ENCODE measurements around the gene CENPP. TPM values are rescaled to one million over a fixed set of nuclear protein-coding genes. Genes with fewer than 3 reads are reported as not detected.

Gene CENPP
- total RNA-seq, 1 donor, result 3.0 TPM

- DNase-seq (ENCODE audit: low read depth in 2 of 3, low spot score in 2 of 3), result no peak
Measured at GRCh38 chr9:92527832-92528521, 202.2 kb downstream of the CENPP start.

GRCh38 chr9:92528522-92528849 lies 202.7 kb downstream of the CENPP start:
- no peak for DNase-seq (ENCODE audit: low read depth in 2 of 3, low spot score in 2 of 3)

- DNase-seq (ENCODE audit: low read depth in 2 of 3, low spot score in 2 of 3), result no peak
Measured at GRCh38 chr9:92529124-92529523, 203.4 kb downstream of the CENPP start.

- no peak for DNase-seq (ENCODE audit: low read depth in 2 of 3, low spot score in 2 of 3)
Measured at GRCh38 chr9:92530893-92531292, 205.1 kb downstream of the CENPP start.

- no peak for DNase-seq (ENCODE audit: low read depth in 2 of 3, low spot score in 2 of 3)
Measured at GRCh38 chr9:92534204-92534603, 208.5 kb downstream of the CENPP start.

- DNase-seq (ENCODE audit: low read depth in 2 of 3, low spot score in 2 of 3), result no peak
Measured at GRCh38 chr9:92534674-92535073, 208.9 kb downstream of the CENPP start.

GRCh38 chr9:92535940-92536850 lies 210.4 kb downstream of the CENPP start, which contains the start of gene ECM2:
Gene ECM2, minus strand, starts transcription at chr9:92535990. Its CDS starts 13,124 bp downstream, at chr9:92522866.
- DNase-seq (ENCODE audit: low read depth in 2 of 3, low spot score in 2 of 3), result no peak

- DNase-seq (ENCODE audit: low read depth in 2 of 3, low spot score in 2 of 3), result no peak
Measured at GRCh38 chr9:92538541-92538940, 212.8 kb downstream of the CENPP start.

- no peak for DNase-seq (ENCODE audit: low read depth in 2 of 3, low spot score in 2 of 3)
Measured at GRCh38 chr9:92543972-92544371, 218.2 kb downstream of the CENPP start.

GRCh38 chr9:92545002-92545510 lies 219.3 kb downstream of the CENPP start:
- DNase-seq (ENCODE audit: low read depth in 2 of 3, low spot score in 2 of 3), result no peak

GRCh38 chr9:92547356-92547755 lies 221.6 kb downstream of the CENPP start:
- no peak for DNase-seq (ENCODE audit: low read depth in 2 of 3, low spot score in 2 of 3)

- no peak for DNase-seq (ENCODE audit: low read depth in 2 of 3, low spot score in 2 of 3)
Measured at GRCh38 chr9:92550765-92551164, 225.0 kb downstream of the CENPP start.

GRCh38 chr9:92558612-92559374 lies 233.0 kb downstream of the CENPP start:
- no peak for DNase-seq (ENCODE audit: low read depth in 2 of 3, low spot score in 2 of 3)

GRCh38 chr9:92561374-92562330 lies 235.9 kb downstream of the CENPP start:
- peak in 1 of 3 donors; percentile 8 for DNase-seq (ENCODE audit: low read depth in 2 of 3, low spot score in 2 of 3)

- no peak for DNase-seq (ENCODE audit: low read depth in 2 of 3, low spot score in 2 of 3)
Measured at GRCh38 chr9:92562461-92562967, 236.8 kb downstream of the CENPP start.

GRCh38 chr9:92563116-92564100 lies 237.7 kb downstream of the CENPP start:
- peak in 2 of 3 donors; percentile 11 to 62 for DNase-seq (ENCODE audit: low read depth in 2 of 3, low spot score in 2 of 3)

- DNase-seq (ENCODE audit: low read depth in 2 of 3, low spot score in 2 of 3), result peak in 2 of 3 donors; percentile 29 to 73
Measured at GRCh38 chr9:92564504-92564903, 238.8 kb downstream of the CENPP start.

GRCh38 chr9:92564982-92565381 lies 239.2 kb downstream of the CENPP start:
- no peak for DNase-seq (ENCODE audit: low read depth in 2 of 3, low spot score in 2 of 3)

Measured in hematopoietic multipotent progenitor cell (in vitro differentiated cells).